ENCODE results near the gene OR6P1.

The OR6P1 gene

DNA sequence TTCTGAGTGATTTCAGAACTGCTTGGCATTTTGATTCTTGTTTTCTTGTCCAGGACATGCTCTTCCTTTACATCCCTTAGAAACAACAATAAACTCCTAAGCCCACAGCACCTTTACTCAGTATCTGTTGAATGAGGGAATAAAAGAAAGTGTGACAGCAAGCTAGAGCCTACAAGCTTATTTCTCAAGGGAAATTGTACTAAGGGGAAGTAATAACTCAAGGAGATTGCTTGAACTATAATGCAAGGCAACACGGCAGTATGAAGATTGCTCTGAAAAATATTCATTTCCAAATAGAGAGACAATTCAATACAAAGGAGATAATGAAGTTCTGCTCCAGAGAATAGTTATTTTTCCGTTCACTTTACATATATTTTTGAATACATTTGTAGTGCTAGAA lies 6.5 kb downstream of the OR6P1 start:
- no peak for DNase-seq (ENCODE audit: low read depth, low spot score)
- POLR2A ChIA-PET = no interaction called here
- TF ChIP-seq, protein P1, sequence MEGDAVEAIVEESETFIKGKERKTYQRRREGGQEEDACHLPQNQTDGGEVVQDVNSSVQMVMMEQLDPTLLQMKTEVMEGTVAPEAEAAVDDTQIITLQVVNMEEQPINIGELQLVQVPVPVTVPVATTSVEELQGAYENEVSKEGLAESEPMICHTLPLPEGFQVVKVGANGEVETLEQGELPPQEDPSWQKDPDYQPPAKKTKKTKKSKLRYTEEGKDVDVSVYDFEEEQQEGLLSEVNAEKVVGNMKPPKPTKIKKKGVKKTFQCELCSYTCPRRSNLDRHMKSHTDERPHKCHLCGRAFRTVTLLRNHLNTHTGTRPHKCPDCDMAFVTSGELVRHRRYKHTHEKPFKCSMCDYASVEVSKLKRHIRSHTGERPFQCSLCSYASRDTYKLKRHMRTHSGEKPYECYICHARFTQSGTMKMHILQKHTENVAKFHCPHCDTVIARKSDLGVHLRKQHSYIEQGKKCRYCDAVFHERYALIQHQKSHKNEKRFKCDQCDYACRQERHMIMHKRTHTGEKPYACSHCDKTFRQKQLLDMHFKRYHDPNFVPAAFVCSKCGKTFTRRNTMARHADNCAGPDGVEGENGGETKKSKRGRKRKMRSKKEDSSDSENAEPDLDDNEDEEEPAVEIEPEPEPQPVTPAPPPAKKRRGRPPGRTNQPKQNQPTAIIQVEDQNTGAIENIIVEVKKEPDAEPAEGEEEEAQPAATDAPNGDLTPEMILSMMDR (IDR thresholded peaks at IDR 0.05; ENCODE audit: insufficient read depth, low read length, missing control alignments) = no peak
- no peak overlapping the region for H3K4me3 ChIP-seq (ENCODE audit: low read depth, low read length)
- CTCF ChIA-PET = no interaction called here

DNA sequence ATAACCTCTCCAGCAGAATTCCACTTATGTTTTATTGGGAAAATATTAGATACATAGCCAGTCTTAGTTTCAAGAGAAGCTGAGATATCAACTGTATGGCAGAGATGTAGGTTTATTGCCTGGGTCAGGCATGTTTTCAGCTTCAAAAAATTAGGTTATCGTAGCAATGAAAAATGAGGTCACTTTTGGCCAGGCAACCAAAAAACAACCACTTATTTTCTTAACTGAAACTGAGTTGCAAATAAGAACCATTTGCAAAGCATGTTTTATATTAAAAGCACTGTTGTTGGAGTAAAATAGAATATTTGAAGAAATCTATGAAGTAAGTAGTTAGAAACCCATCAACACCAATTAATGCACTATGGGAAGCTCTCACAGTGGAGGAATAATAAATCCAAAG lies 10.7 kb downstream of the OR6P1 start:
- ChIA-PET POLR2A (no interaction called here), CTCF (no interaction called here)
- TF ChIP-seq, protein P1 (IDR thresholded peaks at IDR 0.05; ENCODE audit: insufficient read depth, low read length, missing control alignments) = no peak
- no peak overlapping the region for H3K4me3 ChIP-seq (ENCODE audit: low read depth, low read length)
- DNase-seq (ENCODE audit: low read depth, low spot score) = no peak

DNA sequence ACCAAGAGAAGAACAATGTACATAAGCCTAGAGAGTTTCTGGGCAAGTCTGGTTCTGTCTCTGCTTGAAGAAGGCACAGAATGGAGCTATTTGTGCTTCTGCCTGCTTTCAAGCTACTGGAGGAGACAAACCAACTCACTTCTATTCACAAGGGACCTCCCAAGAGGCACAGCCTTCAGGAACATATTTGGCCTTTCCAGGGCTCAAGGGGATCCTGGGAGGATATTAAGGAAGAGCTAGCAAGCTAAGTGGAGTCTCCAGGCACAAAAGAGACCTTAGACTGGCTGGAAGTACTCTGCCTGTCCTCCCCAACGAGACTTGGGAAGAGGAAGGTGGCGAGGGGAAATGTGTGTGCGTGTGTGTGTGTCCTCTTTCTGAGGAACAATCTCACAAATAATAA lies 16.0 kb downstream of the OR6P1 start, which contains the start of gene OR6Y1:
TSS of gene OR6Y1 (minus strand) at position 54 of the 400 bp plus-strand sequence. CDS start 6,300 bp downstream, outside the sequence.
- TF ChIP-seq, protein P1 (IDR thresholded peaks at IDR 0.05; ENCODE audit: insufficient read depth, low read length, missing control alignments) = no peak
- ChIA-PET POLR2A (no interaction called here), CTCF (no interaction called here)
- DNase-seq (ENCODE audit: low read depth, low spot score) = no peak
- no peak within 1 kb of the TSS for H3K4me3 ChIP-seq (ENCODE audit: low read depth, low read length)

DNA sequence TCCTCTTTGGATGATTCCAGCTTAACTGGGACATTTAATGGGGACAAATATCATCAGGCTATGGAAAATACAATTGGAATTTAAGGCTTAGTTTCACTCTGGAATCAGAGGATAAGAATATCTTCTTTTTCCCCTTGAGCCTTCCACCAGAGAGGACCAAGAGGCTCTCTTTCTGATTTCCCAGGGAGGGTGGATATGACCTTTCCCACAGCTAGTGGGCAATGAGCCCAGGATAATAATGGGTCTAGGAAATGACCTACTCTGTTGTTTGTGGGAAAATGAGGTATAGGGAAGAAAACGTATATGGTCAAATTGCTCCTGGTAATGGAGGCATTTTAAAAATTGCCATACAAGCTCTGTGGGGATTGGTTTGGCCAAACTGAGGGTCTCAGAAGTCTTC lies 18.1 kb downstream of the OR6P1 start:
- no peak for DNase-seq (ENCODE audit: low read depth, low spot score)
- TF ChIP-seq, protein P1 (IDR thresholded peaks at IDR 0.05; ENCODE audit: insufficient read depth, low read length, missing control alignments) = no peak
- ChIA-PET CTCF (interaction anchor here (1.0 kb wide), 1 partner anchor 520 kb away, joined by 3 read pairs; no protein-coding TSS in a partner anchor), POLR2A (no interaction called here)
- no peak overlapping the region for H3K4me3 ChIP-seq (ENCODE audit: low read depth, low read length)

DNA sequence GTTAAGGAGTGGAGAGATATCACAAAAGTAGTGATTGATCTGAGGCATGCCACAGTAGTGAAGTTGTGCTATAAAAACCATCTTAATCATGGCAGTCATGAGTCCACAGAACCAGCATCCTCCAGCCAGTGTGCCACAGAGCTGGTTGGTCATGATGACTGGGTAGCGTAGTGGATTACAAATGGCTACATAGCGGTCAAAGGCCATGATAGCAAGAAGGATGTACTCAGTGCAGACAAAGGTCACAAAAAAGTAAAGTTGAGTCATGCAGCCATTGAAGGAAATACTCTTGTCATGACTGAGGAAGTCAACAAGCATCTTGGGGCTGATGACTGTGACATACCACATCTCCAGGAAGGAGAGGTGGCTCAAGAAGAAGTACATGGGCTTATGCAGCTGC lies 22.8 kb downstream of the OR6P1 start:
- CTCF ChIA-PET = no interaction called here
- no peak overlapping the region for H3K4me3 ChIP-seq (ENCODE audit: low read depth, low read length)
- DNase-seq (ENCODE audit: low read depth, low spot score) = no peak
- POLR2A ChIA-PET = no interaction called here
- TF ChIP-seq, protein P1 (IDR thresholded peaks at IDR 0.05; ENCODE audit: insufficient read depth, low read length, missing control alignments) = no peak

DNA sequence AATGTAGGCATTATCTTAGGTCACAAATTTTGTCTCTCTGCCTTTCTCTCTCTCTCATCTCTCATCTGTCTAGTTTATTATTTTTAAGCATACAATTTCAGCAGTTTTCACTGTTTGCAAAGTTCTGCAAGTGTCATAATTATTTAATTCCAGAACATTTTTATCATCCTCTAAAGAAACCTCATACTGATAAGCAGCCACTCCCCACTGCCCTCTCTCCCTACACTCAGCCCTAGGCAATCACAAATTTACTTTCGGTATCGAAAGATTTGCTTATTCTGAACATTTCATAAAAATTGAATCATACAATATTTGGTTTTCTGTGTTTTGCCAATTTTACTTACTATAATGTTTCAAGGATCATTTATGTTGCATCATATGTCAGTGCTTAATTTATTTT lies 32.8 kb downstream of the OR6P1 start:
- CTCF ChIA-PET = no interaction called here
- no peak overlapping the region for H3K4me3 ChIP-seq (ENCODE audit: low read depth, low read length)
- TF ChIP-seq, protein P1 (IDR thresholded peaks at IDR 0.05; ENCODE audit: insufficient read depth, low read length, missing control alignments) = no peak
- DNase-seq (ENCODE audit: low read depth, low spot score) = no peak
- POLR2A ChIA-PET = no interaction called here

Measured in AG04449 (cell line).